Measurements from ENCODE around the gene TNFRSF6B.
A peak's percentile ranks its signal among the peaks of the same experiment; 100 is the strongest.

TNFRSF6B gene

DNA sequence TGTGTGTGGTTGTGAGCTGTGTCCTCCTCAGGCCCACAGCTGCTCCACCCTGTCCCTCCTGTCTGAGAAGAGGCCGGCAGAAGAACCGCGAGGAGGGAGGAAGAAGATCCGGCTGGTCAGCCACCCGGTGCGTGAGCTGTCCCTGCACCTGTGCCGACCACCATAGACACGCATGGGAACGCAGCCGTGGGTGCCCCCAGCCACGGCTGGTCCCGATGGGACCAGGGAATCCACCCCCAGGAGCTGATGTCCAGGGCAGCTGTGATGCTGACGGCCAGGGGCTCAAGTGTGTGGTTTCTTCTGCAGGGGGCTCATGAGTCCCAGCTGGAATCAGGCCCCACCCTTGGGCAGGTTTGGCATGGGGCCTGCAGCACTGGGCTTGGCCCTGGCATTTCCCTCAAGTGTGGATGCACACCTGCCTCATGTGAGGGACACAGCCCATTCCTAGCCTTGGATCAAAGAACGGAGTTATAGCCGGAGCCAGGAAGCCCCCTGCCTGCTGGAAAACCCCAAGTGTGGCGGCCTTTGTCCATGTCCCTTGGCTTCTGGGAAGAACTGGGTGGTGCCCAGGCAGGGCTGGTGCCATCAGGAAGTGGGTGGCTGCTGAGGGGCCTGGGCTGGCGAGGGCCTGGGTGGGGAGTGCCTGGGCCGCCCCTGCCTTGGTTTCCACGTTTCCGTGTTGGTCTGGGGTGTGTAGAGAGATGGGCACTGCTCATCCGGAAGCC, 4.6 kb upstream of the TNFRSF6B start:
- peak overlapping the region; percentile 16 to 30 for H3K27ac ChIP-seq (ENCODE audit: low read depth in 2 of 2, low read length in 2 of 2)
- peak overlapping the region in 1 of 2 donors; percentile 1 for H3K4me3 ChIP-seq (ENCODE audit: low read length in 2 of 2)
- H3K36me3 ChIP-seq (ENCODE audit: control insufficient read depth in 2 of 2, insufficient read depth in 2 of 2, low read length in 2 of 2), result peaks cover 0 to 3% of the 10 kb centered on the region in 2 donors
- no peaks in the 10 kb centered on the region for H3K27me3 ChIP-seq (ENCODE audit: control insufficient read depth in 2 of 2, insufficient read depth in 2 of 2, low read length in 2 of 2)
- H3K9ac ChIP-seq (ENCODE audit: low read depth in 1 of 2, low read length in 2 of 2), result peak overlapping the region in 1 of 2 donors; percentile 3
- H3K9me3 ChIP-seq (ENCODE audit: control insufficient read depth in 2 of 2, low read length in 2 of 2), result no peaks in the 10 kb centered on the region
- peaks cover 42 to 52% of the 10 kb centered on the region in 2 donors for H3K4me1 ChIP-seq (ENCODE audit: control insufficient read depth in 2 of 2, insufficient read depth in 2 of 2, low read length in 2 of 2)

DNA sequence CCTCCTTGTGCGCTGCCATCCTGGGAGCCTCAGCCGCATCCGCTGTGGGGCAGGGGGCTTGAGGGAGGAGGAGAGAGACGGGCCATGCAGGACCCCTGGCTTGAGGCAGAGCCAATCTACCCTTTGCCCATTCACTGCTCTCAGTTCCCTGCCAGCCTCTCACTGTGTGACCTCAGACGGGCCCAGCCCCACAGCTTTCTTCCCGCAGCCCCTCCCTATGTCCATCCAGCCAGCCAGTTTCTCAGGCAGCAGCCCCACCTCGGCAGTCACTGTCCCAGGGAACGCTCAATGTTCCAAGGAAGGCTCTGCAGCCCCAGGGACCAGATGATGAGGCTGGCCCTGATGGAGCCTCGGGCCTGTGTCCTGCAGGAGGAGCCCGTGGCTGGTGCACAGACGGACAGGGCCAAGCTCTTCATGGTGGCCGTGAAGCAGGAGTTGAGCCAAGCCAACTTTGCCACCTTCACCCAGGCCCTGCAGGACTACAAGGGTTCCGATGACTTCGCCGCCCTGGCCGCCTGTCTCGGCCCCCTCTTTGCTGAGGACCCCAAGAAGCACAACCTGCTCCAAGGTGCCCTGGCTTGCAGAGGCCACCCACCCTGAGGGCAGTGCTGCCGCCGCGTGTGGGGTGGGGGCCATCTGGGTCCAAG, 3.9 kb upstream of the TNFRSF6B start:
- Histone ChIP-seq H3K27me3 (ENCODE audit: control insufficient read depth in 2 of 2, insufficient read depth in 2 of 2, low read length in 2 of 2) (no peaks in the 10 kb centered on the region), H3K27ac (ENCODE audit: low read depth in 2 of 2, low read length in 2 of 2) (peak overlapping the region in 1 of 2 donors; percentile 30), H3K9me3 (ENCODE audit: control insufficient read depth in 2 of 2, low read length in 2 of 2) (no peaks in the 10 kb centered on the region), H3K4me3 (ENCODE audit: low read length in 2 of 2) (no peak overlapping the region), H3K4me1 (ENCODE audit: control insufficient read depth in 2 of 2, insufficient read depth in 2 of 2, low read length in 2 of 2) (peaks cover 41 to 50% of the 10 kb centered on the region in 2 donors), H3K9ac (ENCODE audit: low read depth in 1 of 2, low read length in 2 of 2) (peak overlapping the region in 1 of 2 donors; percentile 3), H3K36me3 (ENCODE audit: control insufficient read depth in 2 of 2, insufficient read depth in 2 of 2, low read length in 2 of 2) (peaks cover 0 to 3% of the 10 kb centered on the region in 2 donors)

DNA sequence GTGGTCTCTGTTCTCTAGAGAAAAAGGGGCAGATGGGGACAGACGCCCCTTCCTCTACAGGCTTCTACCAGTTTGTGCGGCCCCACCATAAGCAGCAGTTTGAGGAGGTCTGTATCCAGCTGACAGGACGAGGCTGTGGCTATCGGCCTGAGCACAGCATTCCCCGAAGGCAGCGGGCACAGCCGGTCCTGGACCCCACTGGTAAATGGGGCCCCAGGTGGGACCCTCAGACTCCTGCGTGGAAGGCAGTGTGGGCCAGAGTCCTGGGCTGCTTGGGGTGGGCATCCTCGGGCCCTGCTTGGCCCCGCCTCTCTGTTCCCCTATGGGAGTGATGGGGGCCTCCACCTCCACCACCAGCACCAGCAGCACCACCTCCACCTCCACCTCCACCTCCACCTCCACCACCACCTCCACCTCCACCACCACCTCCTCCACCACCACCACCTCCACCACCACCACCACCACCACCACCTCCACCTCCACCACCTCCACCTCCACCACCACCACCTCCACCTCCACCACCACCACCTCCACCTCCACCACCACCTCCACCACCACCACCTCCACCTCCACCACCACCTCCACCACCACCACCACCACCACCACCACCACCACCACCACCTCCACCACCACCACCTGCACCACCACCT, 3.2 kb upstream of the TNFRSF6B start:
- no peak overlapping the region for H3K9ac ChIP-seq (ENCODE audit: low read depth in 1 of 2, low read length in 2 of 2)

DNA sequence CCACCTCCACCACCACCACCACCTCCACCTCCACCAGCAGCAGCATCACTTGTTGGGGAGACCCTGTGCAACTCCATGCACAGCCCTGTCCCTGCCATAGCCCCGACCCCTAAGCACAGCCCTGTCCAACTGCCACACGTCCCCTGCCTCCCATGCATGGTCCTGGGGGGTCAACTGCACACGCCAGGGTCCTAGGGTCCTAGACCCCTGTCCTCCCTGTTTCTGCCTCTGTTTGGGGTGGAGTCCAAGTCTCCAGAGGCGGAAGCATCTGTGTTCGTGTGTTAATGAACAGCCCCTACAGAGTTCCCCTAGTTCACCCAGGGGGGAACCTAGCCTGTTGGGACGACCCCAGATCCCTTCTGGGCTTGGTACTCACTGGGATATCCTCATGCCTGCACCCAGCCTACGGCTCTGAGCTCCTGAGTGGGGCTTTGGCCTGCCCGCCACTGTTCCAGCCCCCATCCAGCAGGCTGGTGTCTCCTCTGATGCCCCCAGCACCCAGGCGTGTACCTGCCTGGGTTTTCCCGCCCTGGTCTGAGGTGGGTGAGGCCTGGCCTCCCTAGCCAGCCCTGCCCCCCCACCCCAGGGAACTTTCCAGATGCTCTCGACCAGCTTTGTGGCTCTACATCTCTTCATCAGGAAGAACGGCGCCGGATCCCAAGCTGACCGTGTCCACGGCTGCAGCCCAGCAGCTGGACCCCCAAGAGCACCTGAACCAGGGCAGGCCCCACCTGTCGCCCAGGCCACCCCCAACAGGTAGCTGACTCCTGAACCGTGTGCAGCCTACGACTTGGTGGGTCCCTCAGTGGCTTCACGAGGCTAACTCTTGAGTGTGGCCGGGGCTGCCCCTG, 2.5 kb upstream of the TNFRSF6B start:
- H3K9ac ChIP-seq (ENCODE audit: low read depth in 1 of 2, low read length in 2 of 2), result no peak overlapping the region
- peaks cover 0 to 3% of the 10 kb centered on the region in 2 donors for H3K36me3 ChIP-seq (ENCODE audit: control insufficient read depth in 2 of 2, insufficient read depth in 2 of 2, low read length in 2 of 2)
- H3K4me3 ChIP-seq (ENCODE audit: low read length in 2 of 2), result no peak overlapping the region
- H3K4me1 ChIP-seq (ENCODE audit: control insufficient read depth in 2 of 2, insufficient read depth in 2 of 2, low read length in 2 of 2), result peaks cover 40 to 47% of the 10 kb centered on the region in 2 donors
- H3K9me3 ChIP-seq (ENCODE audit: control insufficient read depth in 2 of 2, low read length in 2 of 2), result no peaks in the 10 kb centered on the region
- no peaks in the 10 kb centered on the region for H3K27me3 ChIP-seq (ENCODE audit: control insufficient read depth in 2 of 2, insufficient read depth in 2 of 2, low read length in 2 of 2)
- H3K27ac ChIP-seq (ENCODE audit: low read depth in 2 of 2, low read length in 2 of 2), result no peak overlapping the region

More for the DNA sequence above, 3.2 kb upstream of the TNFRSF6B start:
- Histone ChIP-seq H3K9me3 (ENCODE audit: control insufficient read depth in 2 of 2, low read length in 2 of 2) (no peaks in the 10 kb centered on the region), H3K4me3 (ENCODE audit: low read length in 2 of 2) (no peak overlapping the region), H3K27me3 (ENCODE audit: control insufficient read depth in 2 of 2, insufficient read depth in 2 of 2, low read length in 2 of 2) (no peaks in the 10 kb centered on the region), H3K36me3 (ENCODE audit: control insufficient read depth in 2 of 2, insufficient read depth in 2 of 2, low read length in 2 of 2) (peaks cover 0 to 3% of the 10 kb centered on the region in 2 donors), H3K4me1 (ENCODE audit: control insufficient read depth in 2 of 2, insufficient read depth in 2 of 2, low read length in 2 of 2) (peaks cover 40 to 47% of the 10 kb centered on the region in 2 donors), H3K27ac (ENCODE audit: low read depth in 2 of 2, low read length in 2 of 2) (no peak overlapping the region)

DNA sequence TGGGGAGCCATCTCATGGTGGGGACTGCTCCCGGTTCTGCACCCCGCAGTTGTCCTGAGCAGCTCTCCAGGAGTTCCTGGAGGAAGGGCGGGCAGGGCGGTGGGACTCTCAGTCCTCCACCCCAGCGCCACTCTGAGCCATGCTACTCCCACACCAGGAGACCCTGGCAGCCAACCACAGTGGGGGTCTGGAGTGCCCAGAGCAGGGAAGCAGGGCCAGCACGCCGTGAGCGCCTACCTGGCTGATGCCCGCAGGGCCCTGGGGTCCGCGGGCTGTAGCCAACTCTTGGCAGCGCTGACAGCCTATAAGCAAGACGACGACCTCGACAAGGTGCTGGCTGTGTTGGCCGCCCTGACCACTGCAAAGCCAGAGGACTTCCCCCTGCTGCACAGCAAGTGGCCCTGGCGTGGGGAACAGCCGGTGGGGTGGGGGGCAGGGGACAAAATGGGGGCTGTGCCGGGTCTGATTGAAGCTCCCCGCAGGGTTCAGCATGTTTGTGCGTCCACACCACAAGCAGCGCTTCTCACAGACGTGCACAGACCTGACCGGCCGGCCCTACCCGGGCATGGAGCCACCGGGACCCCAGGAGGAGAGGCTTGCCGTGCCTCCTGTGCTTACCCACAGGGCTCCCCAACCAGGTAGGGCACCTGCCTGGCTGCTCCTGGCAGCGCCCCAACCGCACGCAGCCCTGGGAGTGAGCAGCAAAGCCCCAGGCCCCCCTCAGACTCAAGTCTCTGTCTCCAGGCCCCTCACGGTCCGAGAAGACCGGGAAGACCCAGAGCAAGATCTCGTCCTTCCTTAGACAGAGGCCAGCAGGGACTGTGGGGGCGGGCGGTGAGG, 1.6 kb upstream of the TNFRSF6B start:
- Histone ChIP-seq H3K36me3 (ENCODE audit: control insufficient read depth in 2 of 2, insufficient read depth in 2 of 2, low read length in 2 of 2) (peaks cover 0 to 3% of the 10 kb centered on the region in 2 donors), H3K27ac (ENCODE audit: low read depth in 2 of 2, low read length in 2 of 2) (no peak overlapping the region), H3K4me1 (ENCODE audit: control insufficient read depth in 2 of 2, insufficient read depth in 2 of 2, low read length in 2 of 2) (peaks cover 34 to 41% of the 10 kb centered on the region in 2 donors), H3K9ac (ENCODE audit: low read depth in 1 of 2, low read length in 2 of 2) (no peak overlapping the region), H3K4me3 (ENCODE audit: low read length in 2 of 2) (no peak overlapping the region), H3K27me3 (ENCODE audit: control insufficient read depth in 2 of 2, insufficient read depth in 2 of 2, low read length in 2 of 2) (no peaks in the 10 kb centered on the region), H3K9me3 (ENCODE audit: control insufficient read depth in 2 of 2, low read length in 2 of 2) (no peaks in the 10 kb centered on the region)

DNA sequence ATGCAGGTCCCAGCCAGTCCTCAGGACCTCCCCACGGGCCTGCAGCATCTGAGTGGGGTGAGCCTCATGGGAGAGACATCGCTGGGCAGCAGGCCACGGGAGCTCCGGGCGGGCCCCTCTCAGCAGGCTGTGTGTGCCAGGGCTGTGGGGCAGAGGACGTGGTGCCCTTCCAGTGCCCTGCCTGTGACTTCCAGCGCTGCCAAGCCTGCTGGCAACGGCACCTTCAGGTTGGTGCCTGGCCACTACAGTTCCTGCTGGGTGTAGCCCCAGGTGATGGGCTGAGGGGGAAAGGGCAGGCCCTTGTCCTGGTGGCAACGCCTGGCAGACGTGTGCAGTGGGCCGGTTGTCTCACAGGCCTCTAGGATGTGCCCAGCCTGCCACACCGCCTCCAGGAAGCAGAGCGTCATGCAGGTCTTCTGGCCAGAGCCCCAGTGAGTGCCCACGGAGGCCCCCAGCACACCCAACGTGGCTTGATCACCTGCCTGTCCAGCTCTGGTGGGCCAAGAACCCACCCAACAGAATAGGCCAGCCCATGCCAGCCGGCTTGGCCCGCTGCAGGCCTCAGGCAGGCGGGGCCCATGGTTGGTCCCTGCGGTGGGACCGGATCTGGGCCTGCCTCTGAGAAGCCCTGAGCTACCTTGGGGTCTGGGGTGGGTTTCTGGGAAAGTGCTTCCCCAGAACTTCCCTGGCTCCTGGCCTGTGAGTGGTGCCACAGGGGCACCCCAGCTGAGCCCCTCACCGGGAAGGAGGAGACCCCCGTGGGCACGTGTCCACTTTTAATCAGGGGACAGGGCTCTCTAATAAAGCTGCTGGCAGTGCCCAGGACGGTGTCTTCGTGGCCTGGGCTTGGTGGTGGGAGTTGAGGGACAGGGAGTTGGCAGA, 787 bp upstream of the TNFRSF6B start:
- Histone ChIP-seq H3K27me3 (ENCODE audit: control insufficient read depth in 2 of 2, insufficient read depth in 2 of 2, low read length in 2 of 2) (no peaks in the 10 kb centered on the region), H3K4me3 (ENCODE audit: low read length in 2 of 2) (no peak overlapping the region), H3K9ac (ENCODE audit: low read depth in 1 of 2, low read length in 2 of 2) (no peak overlapping the region), H3K27ac (ENCODE audit: low read depth in 2 of 2, low read length in 2 of 2) (no peak overlapping the region), H3K9me3 (ENCODE audit: control insufficient read depth in 2 of 2, low read length in 2 of 2) (no peaks in the 10 kb centered on the region), H3K36me3 (ENCODE audit: control insufficient read depth in 2 of 2, insufficient read depth in 2 of 2, low read length in 2 of 2) (peaks cover 0 to 3% of the 10 kb centered on the region in 2 donors), H3K4me1 (ENCODE audit: control insufficient read depth in 2 of 2, insufficient read depth in 2 of 2, low read length in 2 of 2) (peaks cover 32 to 35% of the 10 kb centered on the region in 2 donors)

DNA sequence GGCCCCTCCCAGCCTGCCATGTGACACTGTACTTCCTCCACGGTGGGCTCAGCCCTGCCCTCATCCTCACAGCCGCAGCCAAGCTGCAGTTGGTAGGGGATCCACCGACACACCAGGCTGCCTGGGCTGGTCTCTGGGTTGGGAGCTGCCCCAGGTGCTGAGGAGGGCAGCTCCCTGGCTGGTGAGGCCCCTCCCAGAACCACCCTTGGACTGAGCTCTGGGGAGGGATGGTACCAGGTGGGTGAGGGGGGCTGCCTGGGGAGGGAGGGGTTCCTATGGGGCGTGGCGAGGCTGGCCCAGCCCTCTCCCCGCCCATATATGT, 185 bp upstream of the TNFRSF6B start:
- Histone ChIP-seq H3K27me3 (ENCODE audit: control insufficient read depth in 2 of 2, insufficient read depth in 2 of 2, low read length in 2 of 2) (no peaks in the 10 kb centered on the region), H3K9me3 (ENCODE audit: control insufficient read depth in 2 of 2, low read length in 2 of 2) (no peaks in the 10 kb centered on the region), H3K4me3 (ENCODE audit: low read length in 2 of 2) (no peak overlapping the region), H3K4me1 (ENCODE audit: control insufficient read depth in 2 of 2, insufficient read depth in 2 of 2, low read length in 2 of 2) (peaks cover 26 to 29% of the 10 kb centered on the region in 2 donors), H3K27ac (ENCODE audit: low read depth in 2 of 2, low read length in 2 of 2) (no peak overlapping the region), H3K9ac (ENCODE audit: low read depth in 1 of 2, low read length in 2 of 2) (no peak overlapping the region), H3K36me3 (ENCODE audit: control insufficient read depth in 2 of 2, insufficient read depth in 2 of 2, low read length in 2 of 2) (peaks cover 0 to 3% of the 10 kb centered on the region in 2 donors)

DNA sequence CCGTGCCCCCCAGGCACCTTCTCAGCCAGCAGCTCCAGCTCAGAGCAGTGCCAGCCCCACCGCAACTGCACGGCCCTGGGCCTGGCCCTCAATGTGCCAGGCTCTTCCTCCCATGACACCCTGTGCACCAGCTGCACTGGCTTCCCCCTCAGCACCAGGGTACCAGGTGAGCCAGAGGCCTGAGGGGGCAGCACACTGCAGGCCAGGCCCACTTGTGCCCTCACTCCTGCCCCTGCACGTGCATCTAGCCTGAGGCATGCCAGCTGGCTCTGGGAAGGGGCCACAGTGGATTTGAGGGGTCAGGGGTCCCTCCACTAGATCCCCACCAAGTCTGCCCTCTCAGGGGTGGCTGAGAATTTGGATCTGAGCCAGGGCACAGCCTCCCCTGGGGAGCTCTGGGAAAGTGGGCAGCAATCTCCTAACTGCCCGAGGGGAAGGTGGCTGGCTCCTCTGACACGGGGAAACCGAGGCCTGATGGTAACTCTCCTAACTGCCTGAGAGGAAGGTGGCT, 960 bp downstream of the TNFRSF6B start:
- H3K27ac ChIP-seq (ENCODE audit: low read depth in 2 of 2, low read length in 2 of 2), result no peak overlapping the region
- no peaks in the 10 kb centered on the region for H3K9me3 ChIP-seq (ENCODE audit: control insufficient read depth in 2 of 2, low read length in 2 of 2)
- no peaks in the 10 kb centered on the region for H3K27me3 ChIP-seq (ENCODE audit: control insufficient read depth in 2 of 2, insufficient read depth in 2 of 2, low read length in 2 of 2)
- peaks cover 0 to 3% of the 10 kb centered on the region in 2 donors for H3K36me3 ChIP-seq (ENCODE audit: control insufficient read depth in 2 of 2, insufficient read depth in 2 of 2, low read length in 2 of 2)
- peak overlapping the region in 1 of 2 donors; percentile 13 for H3K4me3 ChIP-seq (ENCODE audit: low read length in 2 of 2)
- H3K9ac ChIP-seq (ENCODE audit: low read depth in 1 of 2, low read length in 2 of 2), result no peak overlapping the region
- H3K4me1 ChIP-seq (ENCODE audit: control insufficient read depth in 2 of 2, insufficient read depth in 2 of 2, low read length in 2 of 2), result peaks cover 15 to 18% of the 10 kb centered on the region in 2 donors

All from mucosa of rectum (tissue), 2 donors.